ENCODE measurements around the gene FCER1G. TPM values are rescaled to one million over a fixed set of nuclear protein-coding genes. Genes with fewer than 3 reads are reported as not detected.
A peak's percentile ranks its signal among the peaks of the same experiment; 100 is the strongest.

Gene FCER1G
- total RNA-seq, 1 experiment from 2014 or later, result not detected

DNA sequence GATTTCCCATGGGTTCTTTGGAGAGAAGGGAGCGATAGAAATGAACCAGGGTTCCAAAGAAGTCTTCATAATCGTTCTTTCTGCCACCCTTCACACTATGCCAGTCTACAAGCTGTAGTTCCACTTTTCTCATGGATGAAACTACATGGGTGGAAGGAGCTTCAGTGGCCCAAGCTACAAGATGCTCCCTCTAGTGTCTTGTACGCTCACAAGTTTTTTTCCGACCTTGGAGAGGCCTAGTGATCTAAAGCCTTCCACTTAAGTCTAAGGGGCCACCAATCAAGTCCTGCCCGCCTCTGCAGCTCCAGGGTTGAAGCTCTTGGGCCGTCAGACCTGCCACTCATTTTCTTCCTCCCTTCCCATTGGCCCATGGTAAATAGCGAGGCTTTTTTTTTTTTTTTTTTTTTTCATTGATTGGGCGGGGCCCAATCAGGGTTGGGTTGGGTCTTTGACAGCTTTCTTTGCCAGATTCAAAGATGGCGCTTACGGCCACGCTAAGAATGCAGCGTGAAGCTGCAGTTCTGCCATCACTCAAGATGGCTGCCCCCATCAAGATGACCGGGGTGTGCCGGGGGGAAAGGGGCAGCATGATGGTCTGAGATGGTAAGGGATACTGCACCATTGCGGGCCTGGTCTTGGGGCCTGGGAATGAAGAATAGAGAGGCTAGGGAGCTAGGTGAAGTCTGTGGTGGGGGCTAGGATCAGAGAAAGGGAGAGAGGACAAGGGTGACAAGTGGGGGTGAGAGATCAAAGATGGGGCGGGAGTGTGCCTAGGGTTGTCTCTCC, 10.6 kb downstream of the FCER1G start, which contains the start of gene TOMM40L:
Gene TOMM40L, plus strand, starts transcription at position 527 of the 786 bp plus-strand sequence. CDS start 430 bp downstream, outside the sequence.
- Histone ChIP-seq H4K20me1 (ENCODE audit: insufficient read depth) (no peaks in the 10 kb centered on the region), H3K4me2 (peak within 1 kb of the TSS; percentile 91), H3K79me2 (ENCODE audit: low read depth) (no peaks in the 10 kb centered on the region), H3F3A (ENCODE audit: insufficient read depth, low read depth) (peaks cover 3% of the 10 kb centered on the region; the same call in 1 of the 2 replicates), H3K36me3 (ENCODE audit: low read depth) (no peaks in the 10 kb centered on the region), H3K4me1 (replicated peaks; ENCODE audit: insufficient read depth) (peaks cover 16% of the 10 kb centered on the region), H3K9me3 (ENCODE audit: insufficient read depth, low read depth) (no peaks in the 10 kb centered on the region), H3K9me2 (ENCODE audit: insufficient read depth) (no peaks in the 10 kb centered on the region), H2AFZ (peak within 1 kb of the TSS; percentile 88), H3K4me3 (peak within 1 kb of the TSS; percentile 83), H3K27ac (no peak within 1 kb of the TSS), H3K27me3 (ENCODE audit: insufficient read depth, low read depth) (no peaks in the 10 kb centered on the region)
- ChIA-PET POLR2A (ENCODE audit: unreplicated experiment) (interaction anchor here (0.5 to 0.7 kb wide), 12 partner anchors 9 to 861 kb away, joined by 3 to 11 read pairs (median 4); partner anchors contain the start of gene UFC1), CTCF (interaction anchor here (0.5 to 1.4 kb wide), 15 partner anchors 14 to 547 kb away, joined by 3 to 13 read pairs (median 4); partner anchors contain the start of genes NDUFS2 and SDHC)
- no TSS peak for BruUV-seq (replicated peaks)
- intact Hi-C loops (cut with micrococcal nuclease; ENCODE audit: unreplicated experiment), result loop anchor here (2.0 to 10.0 kb wide), 2 partner anchors 157 to 539 kb away; partner anchors contain the start of gene ATF6
- DNase-seq, result peak; percentile 84 to 95
- TF ChIP-seq, protein P1, sequence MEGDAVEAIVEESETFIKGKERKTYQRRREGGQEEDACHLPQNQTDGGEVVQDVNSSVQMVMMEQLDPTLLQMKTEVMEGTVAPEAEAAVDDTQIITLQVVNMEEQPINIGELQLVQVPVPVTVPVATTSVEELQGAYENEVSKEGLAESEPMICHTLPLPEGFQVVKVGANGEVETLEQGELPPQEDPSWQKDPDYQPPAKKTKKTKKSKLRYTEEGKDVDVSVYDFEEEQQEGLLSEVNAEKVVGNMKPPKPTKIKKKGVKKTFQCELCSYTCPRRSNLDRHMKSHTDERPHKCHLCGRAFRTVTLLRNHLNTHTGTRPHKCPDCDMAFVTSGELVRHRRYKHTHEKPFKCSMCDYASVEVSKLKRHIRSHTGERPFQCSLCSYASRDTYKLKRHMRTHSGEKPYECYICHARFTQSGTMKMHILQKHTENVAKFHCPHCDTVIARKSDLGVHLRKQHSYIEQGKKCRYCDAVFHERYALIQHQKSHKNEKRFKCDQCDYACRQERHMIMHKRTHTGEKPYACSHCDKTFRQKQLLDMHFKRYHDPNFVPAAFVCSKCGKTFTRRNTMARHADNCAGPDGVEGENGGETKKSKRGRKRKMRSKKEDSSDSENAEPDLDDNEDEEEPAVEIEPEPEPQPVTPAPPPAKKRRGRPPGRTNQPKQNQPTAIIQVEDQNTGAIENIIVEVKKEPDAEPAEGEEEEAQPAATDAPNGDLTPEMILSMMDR (conservative IDR thresholded peaks at IDR 0.05), result peak; percentile 52
- TF ChIP-seq EZH2 (IDR thresholded peaks at IDR 0.05; ENCODE audit: low read depth), result no peak

DNA sequence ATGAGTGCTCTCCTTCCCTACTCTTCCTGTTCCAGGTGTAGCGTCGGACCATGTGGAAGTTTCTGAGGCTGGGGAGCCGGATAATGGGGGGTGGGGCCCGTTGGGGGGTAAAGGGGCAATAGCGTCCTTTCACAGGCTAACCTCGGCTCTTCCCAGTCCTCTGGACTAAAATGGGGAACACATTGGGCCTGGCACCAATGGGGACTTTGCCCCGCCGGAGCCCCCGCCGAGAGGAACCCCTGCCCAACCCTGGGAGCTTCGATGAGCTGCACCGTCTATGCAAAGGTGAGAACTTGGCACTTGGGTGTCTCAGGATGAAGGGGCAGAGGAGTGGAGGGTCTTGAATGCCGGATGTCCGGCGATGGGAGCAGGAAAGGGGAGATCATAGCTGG, 11.2 kb downstream of the FCER1G start:
- intact Hi-C loops (cut with micrococcal nuclease; ENCODE audit: unreplicated experiment), result loop anchor here (2.0 to 10.0 kb wide), 2 partner anchors 156 to 538 kb away; partner anchors contain the start of gene ATF6
- Histone ChIP-seq H3K4me1 (replicated peaks; ENCODE audit: insufficient read depth) (peaks cover 16% of the 10 kb centered on the region), H3K9me2 (ENCODE audit: insufficient read depth) (no peaks in the 10 kb centered on the region), H4K20me1 (ENCODE audit: insufficient read depth) (no peaks in the 10 kb centered on the region), H3K4me2 (peak overlapping the region; percentile 91), H3K4me3 (peak overlapping the region; percentile 83), H3K27ac (no peak overlapping the region), H3K27me3 (ENCODE audit: insufficient read depth, low read depth) (no peaks in the 10 kb centered on the region), H3F3A (ENCODE audit: insufficient read depth, low read depth) (peaks cover 3% of the 10 kb centered on the region; the same call in 1 of the 2 replicates), H3K79me2 (ENCODE audit: low read depth) (no peaks in the 10 kb centered on the region), H3K36me3 (ENCODE audit: low read depth) (no peaks in the 10 kb centered on the region), H3K9me3 (ENCODE audit: insufficient read depth, low read depth) (no peaks in the 10 kb centered on the region), H2AFZ (peak overlapping the region; percentile 88)
- ChIA-PET POLR2A (ENCODE audit: unreplicated experiment) (interaction anchor here (0.6 to 0.7 kb wide), 2 partner anchors 23 to 73 kb away, joined by 3 read pairs; partner anchors contain the start of gene UFC1), CTCF (interaction anchor here (0.6 to 1.4 kb wide), 9 partner anchors 15 to 156 kb away, joined by 3 to 13 read pairs (median 5); partner anchors contain the start of gene SDHC)
- BruUV-seq (replicated peaks), result no TSS peak
- TF ChIP-seq EZH2 (IDR thresholded peaks at IDR 0.05; ENCODE audit: low read depth), result no peak
- TF ChIP-seq, protein P1 (conservative IDR thresholded peaks at IDR 0.05), result no peak
- no peak for DNase-seq

DNA sequence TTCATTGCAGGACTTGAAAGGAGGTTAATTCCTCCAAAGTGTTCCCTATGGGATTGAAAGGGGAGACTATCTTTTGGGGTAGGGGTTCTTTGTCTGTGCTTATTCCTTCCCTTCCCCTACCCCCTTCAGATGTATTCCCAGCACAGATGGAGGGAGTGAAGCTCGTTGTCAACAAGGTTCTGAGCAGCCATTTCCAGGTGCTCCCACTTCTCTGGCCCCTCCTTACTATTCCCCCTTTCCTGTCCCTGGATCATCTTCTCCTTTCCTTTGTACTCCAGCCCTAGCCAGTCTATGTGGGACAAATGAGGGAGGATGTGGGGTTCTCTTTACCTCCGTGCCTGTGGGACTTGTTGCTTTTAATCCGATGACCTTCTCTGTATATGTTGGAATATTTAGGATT, 11.7 kb downstream of the FCER1G start:
- intact Hi-C loops (cut with micrococcal nuclease; ENCODE audit: unreplicated experiment), result loop anchor here (1.0 to 10.0 kb wide), 3 partner anchors 65 to 538 kb away; partner anchors contain the start of gene ATF6

More for the DNA sequence above, 11.7 kb downstream of the FCER1G start:
- Histone ChIP-seq H3K4me1 (replicated peaks; ENCODE audit: insufficient read depth) (peaks cover 16% of the 10 kb centered on the region), H3F3A (ENCODE audit: insufficient read depth, low read depth) (peaks cover 3% of the 10 kb centered on the region; the same call in 1 of the 2 replicates), H3K4me3 (peak overlapping the region; percentile 83; the same call in 1 of the 2 replicates), H2AFZ (peak overlapping the region; percentile 88), H4K20me1 (ENCODE audit: insufficient read depth) (no peaks in the 10 kb centered on the region), H3K27ac (no peak overlapping the region), H3K9me3 (ENCODE audit: insufficient read depth, low read depth) (no peaks in the 10 kb centered on the region), H3K9me2 (ENCODE audit: insufficient read depth) (no peaks in the 10 kb centered on the region), H3K27me3 (ENCODE audit: insufficient read depth, low read depth) (no peaks in the 10 kb centered on the region), H3K79me2 (ENCODE audit: low read depth) (no peaks in the 10 kb centered on the region), H3K36me3 (ENCODE audit: low read depth) (no peaks in the 10 kb centered on the region), H3K4me2 (peak overlapping the region; percentile 91)
- POLR2A ChIA-PET (ENCODE audit: unreplicated experiment), result no interaction called here
- no peak for DNase-seq
- TF ChIP-seq, protein P1 (conservative IDR thresholded peaks at IDR 0.05), result no peak
- no peak for TF ChIP-seq EZH2 (IDR thresholded peaks at IDR 0.05; ENCODE audit: low read depth)
- BruUV-seq (replicated peaks), result TSS peak; percentile 40
- CTCF ChIA-PET, result interaction anchor here (0.6 to 0.9 kb wide), 3 partner anchors 115 to 1195 kb away, joined by 3 to 4 read pairs (median 3); no protein-coding TSS in a partner anchor

Measured in PC-9 (cell line).